ENCODE data around the gene TBX20. TPM values are rescaled to one million over a fixed set of nuclear protein-coding genes. Genes with fewer than 3 reads are reported as not detected.

Gene TBX20
- total and polyA plus RNA-seq, 2 experiments from 2014 or later = not detected

DNA sequence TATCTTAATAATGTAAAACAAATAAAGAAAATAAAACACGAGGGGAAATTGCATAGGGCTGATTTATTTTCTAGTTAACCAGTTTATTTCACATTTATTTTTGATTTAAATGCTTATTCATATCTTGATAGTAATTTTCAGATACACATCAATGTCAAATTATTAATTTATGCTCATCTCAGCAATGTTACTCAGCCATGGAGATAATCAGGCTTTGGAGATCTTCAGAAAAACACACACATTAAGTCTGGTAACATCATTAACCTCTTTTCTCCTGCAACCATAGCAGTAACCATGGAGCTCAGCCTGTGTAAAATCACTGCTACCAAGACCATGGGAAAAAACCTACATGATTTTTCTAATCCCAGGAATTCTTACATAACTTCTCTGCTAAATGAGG, 31.9 kb upstream of the TBX20 start:
- Histone ChIP-seq H2AFZ (no peak overlapping the region), H3K36me3 (ENCODE audit: low read depth) (no peaks in the 10 kb centered on the region), H3K4me2 (ENCODE audit: unreplicated experiment) (no peak overlapping the region), H3K9me3 (ENCODE audit: low read depth) (no peaks in the 10 kb centered on the region), H3K9ac (no peak overlapping the region), H3F3A (ENCODE audit: insufficient read depth) (no peaks in the 10 kb centered on the region), H3K79me2 (ENCODE audit: insufficient read depth) (no peaks in the 10 kb centered on the region), H3K4me1 (ENCODE audit: insufficient read depth) (no peaks in the 10 kb centered on the region), H3K9me2 (ENCODE audit: insufficient read depth) (no peaks in the 10 kb centered on the region), H3K27me3 (replicated peaks; ENCODE audit: insufficient read depth) (no peaks in the 10 kb centered on the region), H4K20me1 (ENCODE audit: insufficient read depth) (no peaks in the 10 kb centered on the region), H3K27ac (no peak overlapping the region), H3K4me3 (no peak overlapping the region)
- no peak for TF ChIP-seq EZH2phosphoT487 (IDR thresholded peaks at IDR 0.05; ENCODE audit: insufficient read depth, low read depth)
- no peak for TF ChIP-seq EZH2 (IDR thresholded peaks at IDR 0.05; ENCODE audit: insufficient read depth, poor library complexity, severe bottlenecking)
- in situ Hi-C loops (cut with MboI) = no loop called here
- WGBS, 2 experiments (ENCODE audit: low coverage in 1 of 2, low lambda C conversion rate in 2 of 2, missing lambda C conversion rate in 2 of 2) = 0 to 8% methylated on average over 1 of the region's 1 CpG
- no peak for DNase-seq

DNA sequence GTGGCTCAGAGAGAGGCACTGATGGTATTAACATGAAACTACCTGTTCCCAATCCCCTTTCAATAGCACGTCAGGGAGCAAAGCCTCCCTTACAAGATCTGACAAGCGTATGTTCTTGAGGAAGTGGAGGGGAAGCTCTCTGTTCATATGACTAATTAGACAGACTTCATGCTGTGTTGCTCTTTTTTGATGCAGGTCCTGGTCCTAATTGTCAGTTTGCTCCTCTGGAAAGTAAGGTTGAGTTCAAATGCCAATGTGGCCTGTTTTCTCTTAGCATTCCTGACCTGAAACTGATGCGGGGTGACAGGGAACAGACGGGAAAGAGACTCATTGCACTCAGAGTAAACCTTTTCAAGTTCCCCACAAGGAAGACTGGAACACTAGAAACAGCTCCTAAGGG, 27.0 kb upstream of the TBX20 start:
- no peaks in the 10 kb centered on the region for H3K9me2 ChIP-seq (ENCODE audit: insufficient read depth)
- H2AFZ ChIP-seq = no peak overlapping the region
- no peaks in the 10 kb centered on the region for H3K27me3 ChIP-seq (replicated peaks; ENCODE audit: insufficient read depth)
- H3K79me2 ChIP-seq (ENCODE audit: insufficient read depth) = no peaks in the 10 kb centered on the region
- 5 to 10% methylated on average over 4 of the region's 4 CpGs for WGBS, 2 experiments (ENCODE audit: low coverage in 1 of 2, low lambda C conversion rate in 2 of 2, missing lambda C conversion rate in 2 of 2)
- no peaks in the 10 kb centered on the region for H3K9me3 ChIP-seq (ENCODE audit: low read depth)
- H3F3A ChIP-seq (ENCODE audit: insufficient read depth) = no peaks in the 10 kb centered on the region
- no peaks in the 10 kb centered on the region for H3K36me3 ChIP-seq (ENCODE audit: low read depth)
- no peaks in the 10 kb centered on the region for H3K4me1 ChIP-seq (ENCODE audit: insufficient read depth)
- in situ Hi-C loops (cut with MboI) = no loop called here
- no peak overlapping the region for H3K4me2 ChIP-seq (ENCODE audit: unreplicated experiment)
- H3K4me3 ChIP-seq = no peak overlapping the region
- no peak overlapping the region for H3K27ac ChIP-seq
- H4K20me1 ChIP-seq (ENCODE audit: insufficient read depth) = no peaks in the 10 kb centered on the region
- DNase-seq = no peak
- no peak overlapping the region for H3K9ac ChIP-seq
- TF ChIP-seq EZH2 (IDR thresholded peaks at IDR 0.05; ENCODE audit: insufficient read depth, poor library complexity, severe bottlenecking) (no peak), EZH2phosphoT487 (IDR thresholded peaks at IDR 0.05; ENCODE audit: insufficient read depth, low read depth) (no peak)

DNA sequence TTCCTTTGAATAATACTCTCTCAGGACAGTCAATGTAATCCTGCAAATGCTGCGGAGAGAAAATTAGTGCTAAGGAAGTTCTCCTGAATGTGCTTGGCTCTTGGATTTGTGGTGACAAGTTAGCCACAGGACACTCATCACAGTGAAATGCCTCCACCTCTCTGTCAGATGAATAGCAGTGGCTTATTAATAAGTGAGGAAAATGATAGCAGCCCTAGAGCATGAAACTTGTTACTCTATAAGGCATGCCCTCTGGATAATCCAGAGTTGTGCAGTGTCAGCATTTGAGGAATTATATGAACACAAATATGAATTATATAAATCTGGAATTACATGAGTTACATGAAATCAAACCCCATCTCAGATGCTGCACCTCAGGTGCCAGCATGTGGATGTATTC, 23.5 kb upstream of the TBX20 start:
- H3K4me1 ChIP-seq (ENCODE audit: insufficient read depth) = no peaks in the 10 kb centered on the region
- no peaks in the 10 kb centered on the region for H3K79me2 ChIP-seq (ENCODE audit: insufficient read depth)
- H3K27ac ChIP-seq = no peak overlapping the region
- H3F3A ChIP-seq (ENCODE audit: insufficient read depth) = no peaks in the 10 kb centered on the region
- no peak overlapping the region for H3K4me3 ChIP-seq
- H3K9me2 ChIP-seq (ENCODE audit: insufficient read depth) = no peaks in the 10 kb centered on the region
- H3K4me2 ChIP-seq (ENCODE audit: unreplicated experiment) = no peak overlapping the region
- H3K9me3 ChIP-seq (ENCODE audit: low read depth) = no peaks in the 10 kb centered on the region
- H3K36me3 ChIP-seq (ENCODE audit: low read depth) = no peaks in the 10 kb centered on the region
- H3K27me3 ChIP-seq (replicated peaks; ENCODE audit: insufficient read depth) = no peaks in the 10 kb centered on the region
- no peaks in the 10 kb centered on the region for H4K20me1 ChIP-seq (ENCODE audit: insufficient read depth)
- H2AFZ ChIP-seq = no peak overlapping the region
- in situ Hi-C loops (cut with MboI) = no loop called here
- TF ChIP-seq EZH2phosphoT487 (IDR thresholded peaks at IDR 0.05; ENCODE audit: insufficient read depth, low read depth) (no peak), EZH2 (IDR thresholded peaks at IDR 0.05; ENCODE audit: insufficient read depth, poor library complexity, severe bottlenecking) (no peak)
- WGBS, 2 experiments (ENCODE audit: low coverage in 1 of 2, low lambda C conversion rate in 2 of 2, missing lambda C conversion rate in 2 of 2) = 44 to 46% methylated on average over 1 of the region's 1 CpG
- no peak overlapping the region for H3K9ac ChIP-seq
- no peak for DNase-seq

DNA sequence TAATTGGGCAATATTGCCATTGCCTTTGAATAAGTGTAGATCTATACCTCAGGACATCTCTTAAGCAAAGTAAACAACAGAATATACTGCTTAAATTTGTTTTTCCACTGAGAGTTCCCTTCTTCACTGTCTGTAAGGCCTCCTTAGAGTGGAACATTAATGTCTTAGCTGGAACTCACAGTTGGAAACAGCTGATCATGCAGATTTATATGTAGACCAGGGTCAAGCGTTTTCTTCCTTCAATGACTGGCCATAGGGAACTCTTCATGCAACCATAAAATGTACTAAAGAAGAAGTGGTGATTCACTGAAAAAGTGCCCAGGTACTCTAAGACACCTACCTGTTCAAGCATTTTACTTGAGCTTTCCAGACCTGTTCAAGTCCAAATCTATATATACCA, 18.3 kb upstream of the TBX20 start:
- 0 to 12% methylated on average over 1 of the region's 1 CpG for WGBS, 2 experiments (ENCODE audit: low coverage in 1 of 2, low lambda C conversion rate in 2 of 2, missing lambda C conversion rate in 2 of 2)
- H3K9me3 ChIP-seq (ENCODE audit: low read depth) = no peaks in the 10 kb centered on the region
- no peak overlapping the region for H3K4me2 ChIP-seq (ENCODE audit: unreplicated experiment)
- no peaks in the 10 kb centered on the region for H4K20me1 ChIP-seq (ENCODE audit: insufficient read depth)
- no peaks in the 10 kb centered on the region for H3K4me1 ChIP-seq (ENCODE audit: insufficient read depth)
- H3K27me3 ChIP-seq (replicated peaks; ENCODE audit: insufficient read depth) = no peaks in the 10 kb centered on the region
- in situ Hi-C loops (cut with MboI) = no loop called here
- H3K4me3 ChIP-seq = no peak overlapping the region
- H3K27ac ChIP-seq = no peak overlapping the region
- TF ChIP-seq EZH2 (IDR thresholded peaks at IDR 0.05; ENCODE audit: insufficient read depth, poor library complexity, severe bottlenecking) = no peak
- TF ChIP-seq EZH2phosphoT487 (IDR thresholded peaks at IDR 0.05; ENCODE audit: insufficient read depth, low read depth) = no peak
- DNase-seq = no peak
- no peaks in the 10 kb centered on the region for H3K36me3 ChIP-seq (ENCODE audit: low read depth)
- no peaks in the 10 kb centered on the region for H3K79me2 ChIP-seq (ENCODE audit: insufficient read depth)
- H3K9ac ChIP-seq = no peak overlapping the region
- no peaks in the 10 kb centered on the region for H3K9me2 ChIP-seq (ENCODE audit: insufficient read depth)
- H2AFZ ChIP-seq = no peak overlapping the region
- no peaks in the 10 kb centered on the region for H3F3A ChIP-seq (ENCODE audit: insufficient read depth)

DNA sequence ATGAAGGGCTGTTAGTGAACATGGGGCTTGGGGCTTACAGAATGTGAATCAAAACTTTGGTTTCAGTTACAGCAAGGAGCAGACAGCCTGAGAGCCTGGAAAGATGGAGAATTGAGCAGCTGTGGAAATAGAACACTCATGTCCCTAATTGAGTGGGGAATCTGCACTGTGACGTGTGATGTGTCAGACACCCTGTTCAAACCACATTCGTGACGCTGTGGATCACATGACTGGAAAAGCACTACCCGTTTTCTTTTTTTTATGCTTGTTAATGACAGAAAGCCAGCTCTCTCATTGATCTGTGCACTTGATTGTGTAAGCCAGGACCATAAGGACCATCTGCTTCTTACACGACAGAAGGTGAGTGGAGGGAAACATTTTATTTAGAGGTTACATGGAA, 15.1 kb upstream of the TBX20 start:
- Histone ChIP-seq H3K4me1 (ENCODE audit: insufficient read depth) (no peaks in the 10 kb centered on the region), H3F3A (ENCODE audit: insufficient read depth) (no peaks in the 10 kb centered on the region), H3K9me2 (ENCODE audit: insufficient read depth) (no peaks in the 10 kb centered on the region), H2AFZ (no peak overlapping the region), H3K4me3 (no peak overlapping the region), H3K27me3 (replicated peaks; ENCODE audit: insufficient read depth) (no peaks in the 10 kb centered on the region), H3K9ac (no peak overlapping the region), H3K79me2 (ENCODE audit: insufficient read depth) (no peaks in the 10 kb centered on the region), H3K27ac (no peak overlapping the region), H3K4me2 (ENCODE audit: unreplicated experiment) (no peak overlapping the region), H4K20me1 (ENCODE audit: insufficient read depth) (no peaks in the 10 kb centered on the region), H3K36me3 (ENCODE audit: low read depth) (no peaks in the 10 kb centered on the region), H3K9me3 (ENCODE audit: low read depth) (no peaks in the 10 kb centered on the region)
- WGBS, 2 experiments (ENCODE audit: low coverage in 1 of 2, low lambda C conversion rate in 2 of 2, missing lambda C conversion rate in 2 of 2) = 2% methylated on average over 5 of the region's 5 CpGs
- no peak for TF ChIP-seq EZH2phosphoT487 (IDR thresholded peaks at IDR 0.05; ENCODE audit: insufficient read depth, low read depth)
- TF ChIP-seq EZH2 (IDR thresholded peaks at IDR 0.05; ENCODE audit: insufficient read depth, poor library complexity, severe bottlenecking) = no peak
- DNase-seq = no peak
- in situ Hi-C loops (cut with MboI) = no loop called here
